PFSK-1 (cell line): ENCODE results near the gene SLC6A12.

ENCODE experiments used
- FOXP2 ChIP-seq: optimal IDR thresholded peaks from 2 replicates; pipeline ENCODE3; 2011; ENCODE audit warnings: borderline replicate concordance, control low read depth, inconsistent platforms; ENCODE audit not compliant: insufficient read depth; ENCODE audit errors: extremely low read length, extremely low read depth
- POLR2AphosphoS5 ChIP-seq: IDR thresholded peaks from 2 replicates; pipeline ENCODE4 v1.6.1; 2012; ENCODE audit warnings: low read depth, mild to moderate bottlenecking, control low read depth, low read length, moderate library complexity
- SIN3A ChIP-seq: IDR thresholded peaks from 2 replicates; pipeline ENCODE4 v1.6.1; 2012; ENCODE audit warnings: mild to moderate bottlenecking, low read length, moderate library complexity, borderline replicate concordance; ENCODE audit not compliant: insufficient read depth
- TAF1 ChIP-seq: IDR thresholded peaks from 2 replicates; pipeline ENCODE4 v1.6.1; 2012; ENCODE audit warnings: low read length, control low read depth, borderline replicate concordance; ENCODE audit not compliant: insufficient read depth
- TF ChIP-seq, protein P1 (sequence below), 2 experiments: IDR thresholded peaks; 2 replicates each; pipeline versions ENCODE4 v1.6.1 to v1.8.0; 2011 to 2012; ENCODE audit warnings: low read depth in 2 of 2, low read length in 2 of 2, control low read depth in 1 of 2, inconsistent platforms in 1 of 2, mild to moderate bottlenecking in 1 of 2, moderate library complexity in 1 of 2; ENCODE audit not compliant: insufficient read depth in 1 of 2

The SLC6A12 gene

DNA sequence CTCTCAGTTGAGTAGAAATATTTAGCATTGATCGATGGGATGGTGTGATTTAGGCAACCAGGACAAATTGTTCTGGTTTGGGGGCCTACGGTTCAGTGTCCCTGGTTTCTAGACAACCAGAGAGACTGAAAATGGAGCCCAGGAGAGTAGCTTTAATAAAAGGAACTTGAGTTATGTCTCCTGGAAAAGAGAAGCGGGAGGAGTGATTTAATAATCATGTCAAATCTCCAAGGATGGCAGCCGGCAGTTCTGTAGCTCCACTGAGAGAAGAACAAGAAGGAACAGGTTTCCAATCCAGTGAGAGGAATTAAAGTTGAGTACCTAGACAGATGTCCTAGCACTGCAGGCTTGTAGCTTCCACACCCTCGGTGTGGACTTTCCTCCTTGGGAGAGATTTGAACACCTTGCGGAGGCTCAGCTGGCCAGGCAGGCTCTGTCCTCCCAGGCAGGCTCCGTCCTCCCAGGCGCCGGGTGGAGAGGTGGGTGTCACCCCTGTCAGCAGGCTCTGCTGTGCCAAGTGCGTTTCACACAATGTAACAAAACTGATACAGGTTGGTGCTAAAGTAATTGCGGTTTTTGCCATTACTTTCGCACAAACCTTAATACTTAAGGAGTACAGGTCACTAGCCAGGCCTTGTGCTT, 45.9 kb downstream of the SLC6A12 start:
- no peak for TF ChIP-seq FOXP2

DNA sequence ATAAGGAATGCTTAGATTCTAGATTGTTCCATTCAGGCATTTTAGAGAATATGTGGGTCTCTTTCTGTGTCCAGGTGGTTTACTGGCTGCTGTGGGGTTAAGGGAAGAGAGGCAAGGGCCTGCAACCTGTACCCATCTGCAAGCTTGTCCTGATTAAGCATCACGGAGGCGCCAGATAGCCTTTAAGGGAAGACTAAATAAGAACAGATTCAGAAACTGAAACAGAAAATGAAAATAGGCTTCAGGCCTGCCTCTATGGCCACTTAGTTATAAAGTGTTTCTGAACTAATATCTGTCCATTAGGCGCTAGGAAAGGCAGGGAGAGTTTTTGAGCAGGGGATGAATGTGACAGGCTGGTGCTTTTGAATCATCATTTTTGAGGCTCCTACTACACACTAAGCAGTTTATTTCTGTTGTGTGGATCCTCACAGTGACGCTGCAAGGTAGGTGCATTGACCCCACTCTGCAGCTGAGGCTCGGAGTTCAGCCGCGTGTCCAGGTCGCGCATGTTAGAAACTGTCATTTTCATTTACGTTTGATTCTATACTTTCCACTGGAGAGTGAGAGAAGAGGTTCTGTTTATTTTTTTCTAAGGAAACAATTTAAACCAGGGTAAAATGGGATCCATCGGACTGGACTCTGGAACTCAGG, 47.4 kb downstream of the SLC6A12 start:
- TF ChIP-seq, protein P1, sequence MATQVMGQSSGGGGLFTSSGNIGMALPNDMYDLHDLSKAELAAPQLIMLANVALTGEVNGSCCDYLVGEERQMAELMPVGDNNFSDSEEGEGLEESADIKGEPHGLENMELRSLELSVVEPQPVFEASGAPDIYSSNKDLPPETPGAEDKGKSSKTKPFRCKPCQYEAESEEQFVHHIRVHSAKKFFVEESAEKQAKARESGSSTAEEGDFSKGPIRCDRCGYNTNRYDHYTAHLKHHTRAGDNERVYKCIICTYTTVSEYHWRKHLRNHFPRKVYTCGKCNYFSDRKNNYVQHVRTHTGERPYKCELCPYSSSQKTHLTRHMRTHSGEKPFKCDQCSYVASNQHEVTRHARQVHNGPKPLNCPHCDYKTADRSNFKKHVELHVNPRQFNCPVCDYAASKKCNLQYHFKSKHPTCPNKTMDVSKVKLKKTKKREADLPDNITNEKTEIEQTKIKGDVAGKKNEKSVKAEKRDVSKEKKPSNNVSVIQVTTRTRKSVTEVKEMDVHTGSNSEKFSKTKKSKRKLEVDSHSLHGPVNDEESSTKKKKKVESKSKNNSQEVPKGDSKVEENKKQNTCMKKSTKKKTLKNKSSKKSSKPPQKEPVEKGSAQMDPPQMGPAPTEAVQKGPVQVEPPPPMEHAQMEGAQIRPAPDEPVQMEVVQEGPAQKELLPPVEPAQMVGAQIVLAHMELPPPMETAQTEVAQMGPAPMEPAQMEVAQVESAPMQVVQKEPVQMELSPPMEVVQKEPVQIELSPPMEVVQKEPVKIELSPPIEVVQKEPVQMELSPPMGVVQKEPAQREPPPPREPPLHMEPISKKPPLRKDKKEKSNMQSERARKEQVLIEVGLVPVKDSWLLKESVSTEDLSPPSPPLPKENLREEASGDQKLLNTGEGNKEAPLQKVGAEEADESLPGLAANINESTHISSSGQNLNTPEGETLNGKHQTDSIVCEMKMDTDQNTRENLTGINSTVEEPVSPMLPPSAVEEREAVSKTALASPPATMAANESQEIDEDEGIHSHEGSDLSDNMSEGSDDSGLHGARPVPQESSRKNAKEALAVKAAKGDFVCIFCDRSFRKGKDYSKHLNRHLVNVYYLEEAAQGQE (IDR thresholded peaks at IDR 0.05; ENCODE audit: insufficient read depth in 1 of 2, low read depth in 2 of 2, low read length in 2 of 2) = no peak
- no peak for TF ChIP-seq FOXP2
- no peak for TF ChIP-seq SIN3A
- no peak for TF ChIP-seq TAF1
- TF ChIP-seq POLR2AphosphoS5 = no peak

DNA sequence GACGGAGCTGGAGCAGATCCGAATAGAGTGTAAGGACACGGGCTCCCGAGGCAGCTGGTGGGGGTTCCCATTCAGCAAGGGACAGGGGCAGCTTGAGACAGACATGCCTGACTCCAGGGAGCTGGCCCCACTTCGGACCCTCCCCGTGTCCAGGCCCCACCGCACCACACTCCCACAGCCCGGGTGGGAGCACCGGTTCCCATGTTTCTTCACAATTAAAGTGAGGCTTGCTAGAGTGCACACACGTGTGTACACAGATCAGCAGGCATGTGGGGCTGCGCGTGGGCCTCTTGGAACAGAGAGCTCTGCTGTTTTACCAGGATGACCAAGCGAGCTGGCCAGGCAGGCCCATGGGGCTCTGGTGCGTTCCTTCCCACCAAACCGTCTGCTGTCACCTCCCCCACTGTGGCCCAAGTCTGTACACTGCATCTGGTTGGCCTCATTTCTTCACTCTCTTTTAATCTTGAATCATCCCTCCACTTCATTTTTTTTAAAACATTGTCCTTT, 48.0 kb downstream of the SLC6A12 start:
- TF ChIP-seq FOXP2 = no peak
- TF ChIP-seq POLR2AphosphoS5 = no peak
- TF ChIP-seq SIN3A = no peak
- TF ChIP-seq, protein P1 (IDR thresholded peaks at IDR 0.05; ENCODE audit: insufficient read depth in 1 of 2, low read depth in 2 of 2, low read length in 2 of 2) = no peak
- no peak for TF ChIP-seq TAF1

DNA sequence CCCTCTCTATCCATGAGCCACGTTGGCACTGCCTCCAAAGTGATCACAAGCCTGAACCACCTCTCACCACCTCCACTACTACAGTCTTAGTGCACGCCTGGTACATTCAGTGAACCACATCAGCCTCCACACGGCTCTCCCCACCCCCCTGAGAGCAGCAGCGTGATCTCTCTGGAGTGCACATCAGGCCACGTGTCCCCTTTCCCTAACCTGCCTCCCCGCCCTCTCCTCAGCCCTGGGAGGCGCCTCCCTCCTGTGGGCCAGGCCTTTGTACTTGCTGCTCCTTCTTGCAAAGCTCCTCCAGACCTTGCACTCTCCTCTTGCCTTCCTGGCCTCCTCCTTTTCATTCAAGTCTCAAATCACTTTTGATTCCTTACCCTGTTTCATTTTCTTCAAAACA, 49.8 kb downstream of the SLC6A12 start:
- TF ChIP-seq, protein P1 (IDR thresholded peaks at IDR 0.05; ENCODE audit: insufficient read depth in 1 of 2, low read depth in 2 of 2, low read length in 2 of 2) = no peak
- TF ChIP-seq SIN3A = no peak
- no peak for TF ChIP-seq TAF1
- no peak for TF ChIP-seq FOXP2
- TF ChIP-seq POLR2AphosphoS5 = no peak

DNA sequence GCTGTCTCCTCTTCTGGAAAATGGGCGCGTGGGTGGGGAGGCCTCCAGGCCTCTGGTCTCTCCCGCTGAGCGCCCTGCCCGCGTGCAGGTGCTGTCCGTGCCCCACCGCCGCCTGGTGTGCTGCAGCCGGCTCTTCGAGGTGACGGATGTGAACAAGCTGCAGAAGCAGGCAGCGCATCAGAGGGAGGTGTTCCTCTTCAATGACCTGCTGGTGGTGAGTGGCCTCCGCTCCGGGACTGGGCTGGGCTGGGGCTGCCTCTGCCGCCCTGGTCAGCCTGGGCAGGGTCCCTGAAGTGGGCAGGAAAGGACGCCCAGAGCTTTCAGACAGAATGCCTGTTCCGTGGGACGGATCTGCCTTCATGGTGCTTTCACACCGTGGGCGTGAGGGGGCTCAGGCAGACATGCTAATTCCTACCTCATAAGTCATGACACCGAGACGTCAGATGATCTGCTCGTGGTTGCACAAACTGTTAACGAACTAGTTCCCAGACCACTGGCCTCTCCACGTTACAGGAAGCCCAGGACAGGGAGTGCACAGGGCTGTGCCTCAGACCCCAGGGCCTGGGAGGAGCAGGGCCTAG, 50.5 kb downstream of the SLC6A12 start:
- no peak for TF ChIP-seq POLR2AphosphoS5
- no peak for TF ChIP-seq TAF1
- TF ChIP-seq, protein P1 (IDR thresholded peaks at IDR 0.05; ENCODE audit: insufficient read depth in 1 of 2, low read depth in 2 of 2, low read length in 2 of 2) = no peak
